ENCODE data around the gene PARD3.
"Not testable (repeated sequence)": the region's sequence is repeated elsewhere in the genome, so short reads cannot be mapped to it uniquely, and the experiment has no call there.

Gene PARD3

DNA sequence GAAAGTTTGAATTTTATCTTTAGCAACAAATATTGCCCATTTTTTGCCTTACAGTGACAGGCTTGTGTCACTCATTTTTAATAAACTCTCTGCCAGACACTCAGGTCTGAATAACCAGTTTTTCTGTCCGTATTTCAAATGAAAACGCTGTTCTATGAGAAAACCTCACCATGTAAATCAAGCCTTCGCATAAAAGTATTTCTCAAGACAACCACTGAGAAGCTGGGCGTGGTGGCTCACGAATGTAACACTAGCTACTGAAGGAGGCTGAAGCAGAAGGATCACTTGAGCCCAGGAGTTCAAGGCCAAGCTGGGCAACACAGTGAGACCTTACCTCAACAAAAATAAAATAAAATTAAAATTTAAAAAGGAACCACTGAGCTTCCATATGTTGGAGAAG lies 339.3 kb downstream of the PARD3 start:
- no peak for DNase-seq (ENCODE audit: low read depth in 1 of 2, low spot score in 1 of 2)

DNA sequence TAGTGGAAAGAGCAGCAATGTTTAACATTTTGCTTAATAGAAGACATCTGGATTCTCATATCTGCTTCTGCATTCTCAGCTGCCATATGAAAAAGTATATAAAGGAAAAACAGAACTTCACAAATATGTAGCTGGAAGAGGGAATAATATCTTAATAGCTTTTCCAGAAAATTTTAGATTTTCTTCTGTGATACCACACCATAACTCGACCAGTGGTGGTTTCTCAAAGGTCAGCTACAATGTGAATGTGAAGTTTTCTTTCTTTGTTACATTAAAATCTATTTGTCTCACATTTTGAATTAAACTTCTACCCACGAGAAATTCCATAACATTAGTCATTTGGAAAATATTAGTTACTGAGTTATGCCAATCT lies 339.8 kb downstream of the PARD3 start:
- DNase-seq (ENCODE audit: low read depth in 1 of 2, low spot score in 1 of 2), result no peak

DNA sequence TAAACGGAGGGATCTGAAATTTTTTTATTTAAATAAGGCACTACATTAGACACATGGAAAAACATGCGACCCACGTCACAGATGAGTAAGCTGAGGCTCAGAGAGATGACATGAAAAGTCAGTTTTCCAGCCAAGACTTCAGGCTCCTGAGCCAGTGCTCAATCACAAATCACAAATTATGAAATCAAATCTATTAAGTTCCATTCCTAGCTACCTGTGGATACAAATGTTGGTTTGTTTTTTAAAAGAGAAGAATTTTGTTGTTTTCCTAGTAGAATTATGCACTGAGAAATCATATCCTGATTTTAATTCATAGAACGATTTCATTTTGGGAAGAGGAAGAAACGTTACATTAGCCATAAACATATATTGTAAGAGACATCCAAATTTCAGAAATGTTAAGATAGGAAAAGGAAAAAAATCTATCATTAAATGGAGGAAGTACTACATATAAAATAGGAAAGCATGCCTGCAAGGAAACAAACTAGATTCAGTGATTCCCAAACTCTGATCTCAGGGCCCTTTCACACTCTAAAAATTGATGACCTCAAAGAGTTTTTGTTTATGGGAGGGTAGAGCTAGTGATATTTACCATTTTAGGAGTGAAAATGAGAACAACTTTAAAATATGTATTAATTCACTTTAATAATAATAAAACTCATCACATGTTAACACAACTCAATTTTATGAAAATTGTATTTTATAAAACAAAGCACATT lies 340.4 kb downstream of the PARD3 start:
- DNase-seq (ENCODE audit: low read depth in 1 of 2, low spot score in 1 of 2), result no peak

DNA sequence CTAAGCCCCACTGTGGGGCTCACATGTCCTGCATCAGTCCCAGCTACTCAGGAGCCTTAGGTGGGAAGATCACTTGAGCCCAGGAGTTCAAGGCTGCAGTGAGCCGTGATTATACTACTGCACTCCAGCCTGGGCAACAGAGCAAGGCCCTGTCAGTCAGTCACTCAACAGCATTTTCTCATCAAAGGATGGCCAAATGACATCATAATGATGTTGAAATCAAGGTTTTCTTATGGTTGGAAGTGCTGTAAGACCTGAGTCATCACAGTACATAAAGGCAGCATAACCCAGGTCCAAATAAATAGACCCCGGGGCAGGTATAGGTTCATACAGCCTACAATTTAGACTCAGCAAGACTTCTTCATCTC lies 341.1 kb downstream of the PARD3 start:
- DNase-seq (ENCODE audit: low read depth in 1 of 2, low spot score in 1 of 2), result no peak

DNA sequence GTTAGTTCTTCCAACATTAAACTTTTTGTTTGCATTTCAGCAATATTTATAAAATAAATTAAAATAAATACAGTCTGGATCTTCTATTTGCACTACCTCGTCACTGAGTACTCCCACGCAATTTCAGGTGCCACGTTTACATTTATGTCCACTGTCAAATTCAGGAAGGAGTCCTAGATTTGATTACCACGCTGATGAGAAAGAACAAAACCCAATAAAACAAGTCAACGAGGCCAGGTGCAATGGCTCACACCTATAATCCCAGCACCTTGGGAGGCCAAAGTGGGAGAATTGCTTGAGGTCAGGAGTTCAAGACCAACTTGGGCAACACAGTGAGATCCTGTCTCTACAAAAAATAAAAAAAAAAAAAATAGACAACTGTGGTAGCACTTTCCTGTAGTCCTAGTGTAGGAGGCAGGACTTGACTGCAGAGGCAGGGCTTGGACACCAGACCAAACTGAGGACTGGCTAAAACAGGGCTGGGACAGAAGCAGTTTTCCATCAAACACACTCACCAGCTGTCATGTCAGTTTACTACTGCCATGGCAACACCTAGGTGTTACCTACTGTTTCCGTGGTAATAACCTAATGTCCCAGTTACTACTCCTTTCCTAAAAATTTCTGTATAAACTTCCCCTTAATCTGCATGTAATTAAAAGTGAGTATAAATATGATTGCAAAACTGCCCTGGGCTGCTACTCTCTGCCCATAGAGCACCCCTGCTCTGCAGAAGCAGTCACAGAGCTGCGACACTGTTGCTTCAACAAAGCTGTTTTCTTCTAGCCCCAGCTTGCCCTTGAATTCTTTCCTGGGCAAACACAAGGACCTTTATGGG lies 341.7 kb downstream of the PARD3 start:
- DNase-seq (ENCODE audit: low read depth in 1 of 2, low spot score in 1 of 2), result no peak

DNA sequence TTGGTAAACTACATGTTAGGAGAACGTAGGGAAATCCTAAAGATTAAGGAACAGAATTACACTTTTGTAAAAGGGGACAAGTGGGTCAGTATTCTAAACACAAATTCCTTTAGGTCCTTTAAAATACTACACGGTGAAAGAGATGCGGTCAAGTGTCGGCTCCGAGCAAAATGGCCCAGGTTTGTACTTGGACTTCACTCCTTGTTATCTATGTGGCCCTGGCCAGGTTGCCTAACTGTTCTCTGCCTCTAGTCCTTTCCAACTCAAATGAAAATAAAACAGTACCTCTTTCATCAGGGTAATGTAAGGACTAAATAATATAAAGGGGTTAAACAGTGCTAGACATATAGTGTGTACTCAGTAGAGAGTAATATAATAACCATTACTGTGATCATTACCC lies 344.8 kb downstream of the PARD3 start:
- DNase-seq (ENCODE audit: low read depth in 1 of 2, low spot score in 1 of 2), result no peak

DNA sequence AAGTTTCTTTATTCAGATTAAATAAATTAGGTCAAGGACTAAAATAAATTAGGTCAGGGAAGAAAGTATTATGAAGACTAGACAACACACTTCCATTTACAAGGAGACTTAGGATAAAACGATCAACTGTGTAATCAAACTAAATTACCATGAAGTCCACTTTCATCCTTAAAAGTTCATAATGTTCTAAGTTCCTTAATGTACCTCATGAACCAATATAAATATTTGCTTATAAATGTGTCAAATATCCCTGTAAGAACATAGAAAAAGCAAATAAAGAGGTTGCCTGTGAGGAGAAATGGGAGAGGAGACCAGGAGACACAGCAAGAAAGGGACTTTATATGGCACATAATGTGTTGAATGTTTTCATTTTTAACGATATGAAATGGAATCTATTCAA lies 345.6 kb downstream of the PARD3 start:
- no peak for DNase-seq (ENCODE audit: low read depth in 1 of 2, low spot score in 1 of 2)

DNA sequence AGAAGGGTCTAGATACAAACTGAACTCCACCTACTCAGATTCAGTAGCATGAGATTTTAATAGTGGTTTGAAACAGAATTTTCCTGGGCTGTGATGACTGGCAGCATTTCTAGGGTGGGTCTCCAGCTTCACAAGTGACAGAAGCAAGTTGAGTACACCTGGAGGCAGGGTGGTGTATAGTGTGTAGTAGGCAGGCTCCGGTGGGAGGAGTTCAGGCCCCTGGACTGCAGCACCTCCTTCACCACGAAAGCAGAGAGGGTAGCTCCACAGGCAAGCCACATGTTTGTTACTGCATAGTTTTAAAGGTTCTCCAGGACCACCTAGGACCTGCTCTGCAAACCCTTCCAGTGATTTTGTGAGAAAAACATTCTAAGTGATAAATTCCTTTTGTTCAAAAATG lies 347.2 kb downstream of the PARD3 start:
- no peak for DNase-seq (ENCODE audit: low read depth in 1 of 2, low spot score in 1 of 2)

DNA sequence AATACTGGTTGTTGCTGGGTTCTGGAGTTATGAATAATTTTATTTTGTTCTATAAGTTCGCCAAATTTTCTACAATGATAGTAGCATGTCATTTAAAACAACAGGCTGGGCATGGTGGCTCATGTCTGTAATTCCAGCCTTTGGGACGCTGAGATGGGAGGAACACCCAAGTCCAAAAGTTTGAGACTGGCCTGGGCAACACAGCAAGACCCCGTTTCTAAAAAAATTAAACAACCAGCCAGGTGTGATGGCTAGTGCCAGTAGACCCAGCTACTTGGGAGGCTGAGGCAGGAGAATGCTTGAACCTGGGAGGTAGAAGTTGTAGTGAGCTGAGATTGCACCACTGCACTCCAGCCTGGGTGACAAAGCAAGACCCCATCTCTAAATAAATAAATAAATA lies 347.7 kb downstream of the PARD3 start:
- DNase-seq (ENCODE audit: low read depth in 1 of 2, low spot score in 1 of 2), result no peak

DNA sequence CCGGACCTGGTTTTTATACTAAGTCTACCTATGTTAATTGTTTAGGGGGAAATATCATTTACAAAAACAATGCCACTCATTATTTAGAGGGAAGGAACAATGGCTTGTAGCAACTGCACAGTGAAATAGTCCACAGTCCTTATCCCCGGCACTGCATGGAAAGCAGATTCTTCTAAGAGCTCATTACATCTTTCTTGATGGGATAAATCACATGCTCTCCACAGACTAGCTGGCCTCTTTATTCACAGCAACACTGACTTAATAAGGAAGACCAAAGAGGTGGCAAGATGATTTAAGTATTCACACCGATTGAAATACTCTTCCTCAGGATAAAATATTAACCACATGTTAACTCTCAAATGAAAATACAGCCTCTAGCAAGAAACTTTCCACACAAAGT lies 349.4 kb downstream of the PARD3 start:
- no peak for DNase-seq (ENCODE audit: low read depth in 1 of 2, low spot score in 1 of 2)

DNA sequence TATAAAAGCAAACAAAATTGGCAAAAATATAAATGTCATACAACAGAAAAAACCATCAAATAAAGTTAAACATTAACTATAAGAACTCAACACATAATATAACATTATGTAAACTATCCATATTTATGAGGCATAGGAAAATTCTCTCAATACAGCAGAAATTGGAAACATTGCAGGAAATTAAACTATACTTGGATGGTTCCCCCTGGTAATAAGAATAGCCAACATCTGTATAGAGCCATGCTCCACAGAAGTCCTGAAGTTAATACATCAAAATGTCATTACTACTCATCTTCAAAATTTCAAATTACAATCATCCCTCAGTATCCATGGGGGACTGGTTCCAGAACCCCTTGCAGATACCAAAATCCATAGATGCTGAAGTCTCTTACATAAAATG lies 350.5 kb downstream of the PARD3 start:
- no peak for DNase-seq (ENCODE audit: low read depth in 1 of 2, low spot score in 1 of 2)

DNA sequence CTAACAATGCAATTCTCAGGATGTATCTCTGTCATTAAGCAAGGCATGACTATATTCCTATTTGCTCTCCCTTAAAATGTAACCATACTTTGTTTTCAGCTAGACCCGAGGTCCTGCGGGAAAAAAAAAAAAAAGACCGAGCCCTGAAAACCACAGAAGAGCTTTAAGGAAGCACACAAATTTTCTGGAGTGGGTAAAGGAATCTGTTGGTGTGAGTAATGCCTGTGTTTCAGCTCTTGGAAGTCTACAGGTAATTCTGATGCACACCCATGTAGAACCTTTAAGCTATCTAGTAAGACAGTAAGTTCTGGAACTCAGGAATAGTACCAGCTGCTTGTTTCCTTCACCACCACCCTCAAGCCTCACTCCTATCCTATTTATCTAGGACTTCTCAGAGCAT lies 351.1 kb downstream of the PARD3 start:
- no peak for DNase-seq (ENCODE audit: low read depth in 1 of 2, low spot score in 1 of 2)

DNA sequence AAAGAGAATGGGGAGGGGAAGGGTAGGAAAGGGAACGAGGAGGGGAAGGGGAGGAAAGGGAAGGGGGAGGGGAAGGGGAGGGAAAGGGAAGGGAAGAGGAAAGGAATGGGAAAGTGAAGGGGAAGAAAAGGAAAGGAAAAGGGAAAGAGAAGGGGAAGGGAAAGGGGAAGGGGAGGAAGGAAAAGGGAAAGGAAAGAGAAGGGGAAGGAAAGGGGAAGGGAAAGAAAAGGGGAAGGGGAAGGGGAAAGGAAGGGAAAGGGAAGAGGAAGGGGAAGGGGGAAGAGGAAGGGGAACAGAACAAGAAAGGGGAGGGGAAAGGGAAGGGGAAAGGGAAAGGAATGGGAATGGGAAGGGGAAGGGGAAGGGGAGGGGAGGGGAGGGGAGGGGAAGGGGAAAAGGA lies 352.1 kb downstream of the PARD3 start:
- DNase-seq (ENCODE audit: low read depth in 1 of 2, low spot score in 1 of 2), result no peak

DNA sequence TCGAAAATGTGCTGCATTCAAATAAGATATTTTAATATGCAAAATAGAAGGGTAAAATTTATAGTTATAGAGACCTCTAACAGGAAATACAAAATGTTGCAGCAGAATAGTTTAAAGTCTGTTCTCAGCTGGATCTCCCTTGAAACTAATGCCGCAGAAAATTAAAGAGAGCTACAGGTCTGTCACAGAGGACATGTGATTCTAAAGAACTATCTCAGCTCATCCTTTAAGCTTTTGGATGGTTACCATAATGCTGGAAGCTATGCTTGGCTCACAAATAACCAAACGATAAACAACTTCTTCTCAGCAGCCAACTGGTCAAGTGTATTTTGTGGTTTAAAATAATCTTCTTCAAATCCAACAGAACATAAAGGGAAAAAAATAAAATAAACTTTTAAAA lies 353.0 kb downstream of the PARD3 start:
- DNase-seq (ENCODE audit: low read depth in 1 of 2, low spot score in 1 of 2), result no peak

DNA sequence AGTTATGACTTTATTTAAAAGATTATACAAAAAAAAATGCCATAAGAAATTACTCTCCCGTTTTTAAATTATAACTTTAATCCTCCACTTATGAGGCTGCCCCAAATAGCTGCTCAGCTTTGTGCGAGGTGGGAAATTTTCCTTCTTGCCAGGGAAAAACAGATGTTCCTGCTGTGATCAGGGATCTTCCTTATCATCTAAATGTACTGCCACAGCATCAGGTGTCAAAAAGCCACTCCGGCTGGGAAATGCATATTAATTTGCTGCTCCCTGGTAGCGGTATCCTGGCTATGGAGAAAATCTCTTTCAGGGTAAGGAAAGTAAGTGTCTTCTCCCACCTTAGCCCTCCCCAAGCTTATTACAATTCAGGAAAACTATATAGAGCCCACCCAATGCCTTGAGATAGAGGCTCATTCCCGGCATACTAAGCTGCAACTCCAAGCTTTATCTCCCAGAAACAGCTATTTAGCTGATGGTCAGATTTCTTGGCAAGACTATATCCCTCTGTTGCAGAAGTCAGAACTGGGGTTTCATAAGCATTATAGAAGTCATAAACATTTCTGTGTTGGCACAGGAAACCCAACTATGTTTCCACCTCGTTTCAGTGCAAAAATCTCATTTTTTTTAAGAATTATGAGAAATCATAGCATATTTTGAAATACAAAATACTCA lies 360.4 kb downstream of the PARD3 start:
- DNase-seq (ENCODE audit: low read depth in 1 of 2, low spot score in 1 of 2), result no peak

DNA sequence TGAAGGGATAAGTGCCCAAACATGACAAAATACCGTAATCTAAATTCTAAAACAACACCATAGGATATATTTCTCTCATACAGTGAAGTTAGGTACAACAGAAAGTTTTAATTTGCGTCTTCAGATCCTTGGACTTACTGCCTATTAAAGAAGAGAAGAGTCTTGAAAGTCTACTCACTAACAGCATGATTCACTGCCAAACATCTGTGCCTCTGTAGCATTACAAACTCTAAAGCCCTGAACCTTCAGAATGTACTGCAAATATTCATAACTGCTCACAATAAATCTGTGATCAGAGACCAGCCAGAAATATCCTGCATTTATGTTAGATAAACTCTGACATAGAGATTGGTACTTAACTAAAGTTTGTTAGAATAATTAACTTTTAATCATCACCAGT lies 365.3 kb downstream of the PARD3 start:
- DNase-seq (ENCODE audit: low read depth in 1 of 2, low spot score in 1 of 2), result no peak

DNA sequence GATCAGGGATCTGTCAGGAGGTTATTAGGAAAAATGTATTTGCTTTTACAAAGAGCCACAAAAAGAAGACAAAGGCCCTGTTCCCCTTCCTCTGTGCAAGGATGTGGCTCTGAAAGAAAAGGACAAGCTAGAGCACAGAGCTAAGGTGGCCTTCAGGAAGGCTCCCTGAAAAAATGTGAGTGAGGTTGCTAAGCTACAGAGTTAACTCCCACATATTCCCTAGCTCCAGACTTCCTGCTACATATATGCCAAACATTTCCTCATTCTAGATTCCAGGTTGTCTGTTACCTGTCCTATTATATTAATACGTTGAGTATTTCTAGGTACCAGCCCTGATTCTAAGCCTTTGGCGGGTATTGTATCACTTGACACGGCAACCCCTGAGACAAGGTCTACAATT lies 369.0 kb downstream of the PARD3 start:
- DNase-seq (ENCODE audit: low read depth in 1 of 2, low spot score in 1 of 2), result no peak

DNA sequence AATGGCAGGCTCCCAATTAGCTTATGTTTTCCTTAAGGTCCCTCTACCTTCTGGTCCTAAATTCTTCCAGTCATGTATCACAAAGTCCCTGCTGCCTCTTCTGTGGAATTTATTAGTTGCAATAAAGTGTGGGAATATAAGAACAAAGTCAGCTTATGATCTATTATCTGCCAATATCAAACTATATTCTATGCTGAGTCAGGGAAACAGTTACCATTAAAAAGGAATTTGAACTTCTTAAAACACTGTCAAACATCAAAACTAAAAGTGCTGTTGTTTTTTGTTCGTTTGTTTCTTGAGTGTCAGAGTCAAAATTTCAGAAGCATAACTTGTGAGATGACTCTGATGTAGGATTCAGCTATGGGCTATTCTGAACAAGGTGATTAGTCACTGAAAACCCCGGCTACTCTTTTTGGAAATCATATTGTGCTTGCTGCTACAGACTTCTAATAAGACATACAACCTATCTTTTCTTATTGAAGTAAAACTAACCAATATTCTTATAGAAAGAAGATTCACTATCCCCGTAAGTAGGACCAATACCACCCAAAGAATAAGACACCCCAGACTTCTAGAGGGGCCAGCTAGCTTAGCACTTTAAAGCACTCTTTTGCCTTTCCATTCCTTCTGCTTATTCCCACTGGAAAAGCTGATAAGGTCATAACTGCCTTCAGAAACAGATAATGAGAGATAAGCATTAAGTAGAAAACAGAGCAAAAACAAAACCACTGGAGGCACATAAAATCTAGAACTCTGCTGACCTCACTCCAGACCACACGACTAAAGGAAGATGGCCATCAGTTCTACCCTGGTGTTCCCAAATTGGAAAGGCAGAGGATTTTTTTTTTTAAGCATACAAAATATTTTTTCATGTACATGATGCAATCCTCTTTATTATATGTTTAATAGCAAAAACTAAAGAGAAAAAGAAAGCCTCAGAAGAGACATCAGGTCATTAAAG lies 370.6 kb downstream of the PARD3 start:
- no peak for DNase-seq (ENCODE audit: low read depth in 1 of 2, low spot score in 1 of 2)

DNA sequence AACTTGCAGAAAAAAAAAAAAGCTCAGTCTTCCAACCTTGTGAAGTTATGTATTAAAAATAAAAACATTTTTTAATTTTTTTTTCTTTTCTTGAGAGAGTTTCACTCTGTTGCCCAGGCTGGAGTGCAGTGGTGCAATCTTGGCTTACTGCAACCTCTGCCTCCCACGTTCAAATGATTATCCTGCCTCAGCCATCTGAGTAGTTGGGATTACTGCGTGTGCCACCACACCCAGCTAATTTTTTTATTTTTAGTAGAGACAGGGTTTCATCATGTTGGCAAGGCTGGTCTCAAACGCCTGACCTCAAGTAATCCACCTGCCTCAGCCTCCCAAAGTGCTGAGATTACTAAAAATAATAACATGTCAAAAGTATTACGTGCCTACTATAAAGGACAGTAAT lies 375.7 kb downstream of the PARD3 start:
- not testable (repeated sequence) for DNase-seq (ENCODE audit: low read depth in 1 of 2, low spot score in 1 of 2)

DNA sequence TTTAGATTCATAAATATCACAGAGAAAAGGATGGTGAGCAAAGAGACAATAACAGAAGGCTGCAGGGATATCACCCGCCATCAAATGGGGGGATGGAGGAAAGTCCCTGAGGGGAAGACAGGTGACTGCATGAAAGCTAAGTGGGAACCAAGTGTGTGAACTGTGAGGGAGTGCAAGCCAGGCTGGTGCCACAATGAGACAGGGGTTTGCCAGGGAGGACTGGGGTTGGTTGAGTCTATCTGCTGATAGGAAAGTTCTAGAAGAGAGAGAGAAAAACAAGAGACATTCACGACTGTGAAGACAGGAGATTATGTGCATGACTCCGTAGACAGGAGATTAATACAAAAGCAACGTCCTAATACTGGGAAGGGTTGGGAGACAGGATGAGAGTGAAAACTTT lies 376.4 kb downstream of the PARD3 start:
- DNase-seq (ENCODE audit: low read depth in 1 of 2, low spot score in 1 of 2), result no peak

DNA sequence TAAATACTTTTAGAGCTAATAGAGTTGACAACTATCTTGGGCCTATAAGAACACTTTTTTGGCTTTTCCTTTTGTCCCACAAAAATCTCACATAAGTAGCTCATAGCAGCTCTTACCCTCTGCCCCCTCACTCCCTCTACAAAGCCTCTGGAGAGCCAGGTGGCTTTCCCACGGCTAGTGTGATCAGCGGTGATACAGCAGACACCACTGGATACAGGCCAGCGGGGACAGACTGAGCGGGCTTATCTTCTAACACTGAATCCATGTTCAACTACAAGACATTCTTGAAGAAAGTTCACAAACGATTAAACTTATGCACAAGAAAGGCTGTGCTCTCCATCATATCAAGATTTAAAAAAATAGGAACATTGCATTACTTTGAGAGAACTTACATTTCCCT lies 377.2 kb downstream of the PARD3 start:
- no peak for DNase-seq (ENCODE audit: low read depth in 1 of 2, low spot score in 1 of 2)
